ENCODE results near the gene DNAH11. TPM values are rescaled to one million over a fixed set of nuclear protein-coding genes. Genes with fewer than 3 reads are reported as not detected.
"Not testable (repeated sequence)": the region's sequence is repeated elsewhere in the genome, so short reads cannot be mapped to it uniquely, and the experiment has no call there.

Gene DNAH11
- total RNA-seq, 6 donors from 2014 or later: 4.2 to 45.5 (median 12.0) TPM

DNA sequence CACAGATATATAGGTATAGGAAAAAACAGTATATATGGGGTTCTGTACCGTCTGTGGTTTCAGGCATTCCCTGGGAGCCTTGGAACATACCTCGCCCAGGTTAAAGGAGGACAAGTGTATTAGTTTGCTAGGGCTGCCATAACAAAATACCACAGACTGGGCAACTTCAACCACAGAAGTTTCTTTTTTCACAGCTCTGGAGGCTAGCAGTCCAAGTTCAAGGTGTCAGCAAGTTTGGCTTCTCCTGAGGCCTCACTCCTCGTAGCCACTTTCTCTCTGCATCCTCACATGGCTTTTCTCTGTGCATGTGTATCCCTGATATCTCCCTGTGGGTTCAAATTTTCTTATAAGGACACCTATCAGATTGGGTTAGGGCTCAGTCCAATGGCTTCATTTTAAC, 189.1 kb downstream of the DNAH11 start:
- Histone ChIP-seq H3K36me3 (no peaks in the 10 kb centered on the region), H3K4me1 (no peaks in the 10 kb centered on the region), H3K9me3 (no peaks in the 10 kb centered on the region), H3K27me3 (no peaks in the 10 kb centered on the region), H3K27ac (no peak overlapping the region), H3K4me3 (no peak overlapping the region)
- WGBS, 2 donors: 76 to 85% methylated on average over 3 of the region's 3 CpGs
- DNase-seq (no peak), ATAC-seq (ENCODE audit: low FRiP score in 2 of 2) (no peak)
- TF ChIP-seq, protein P1, sequence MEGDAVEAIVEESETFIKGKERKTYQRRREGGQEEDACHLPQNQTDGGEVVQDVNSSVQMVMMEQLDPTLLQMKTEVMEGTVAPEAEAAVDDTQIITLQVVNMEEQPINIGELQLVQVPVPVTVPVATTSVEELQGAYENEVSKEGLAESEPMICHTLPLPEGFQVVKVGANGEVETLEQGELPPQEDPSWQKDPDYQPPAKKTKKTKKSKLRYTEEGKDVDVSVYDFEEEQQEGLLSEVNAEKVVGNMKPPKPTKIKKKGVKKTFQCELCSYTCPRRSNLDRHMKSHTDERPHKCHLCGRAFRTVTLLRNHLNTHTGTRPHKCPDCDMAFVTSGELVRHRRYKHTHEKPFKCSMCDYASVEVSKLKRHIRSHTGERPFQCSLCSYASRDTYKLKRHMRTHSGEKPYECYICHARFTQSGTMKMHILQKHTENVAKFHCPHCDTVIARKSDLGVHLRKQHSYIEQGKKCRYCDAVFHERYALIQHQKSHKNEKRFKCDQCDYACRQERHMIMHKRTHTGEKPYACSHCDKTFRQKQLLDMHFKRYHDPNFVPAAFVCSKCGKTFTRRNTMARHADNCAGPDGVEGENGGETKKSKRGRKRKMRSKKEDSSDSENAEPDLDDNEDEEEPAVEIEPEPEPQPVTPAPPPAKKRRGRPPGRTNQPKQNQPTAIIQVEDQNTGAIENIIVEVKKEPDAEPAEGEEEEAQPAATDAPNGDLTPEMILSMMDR (IDR thresholded peaks at IDR 0.05): no peak
- TF ChIP-seq POLR2A (IDR thresholded peaks at IDR 0.05): no peak
- TF ChIP-seq EP300 (IDR thresholded peaks at IDR 0.05): no peak
- TF ChIP-seq POLR2AphosphoS5 (IDR thresholded peaks at IDR 0.05): no peak

DNA sequence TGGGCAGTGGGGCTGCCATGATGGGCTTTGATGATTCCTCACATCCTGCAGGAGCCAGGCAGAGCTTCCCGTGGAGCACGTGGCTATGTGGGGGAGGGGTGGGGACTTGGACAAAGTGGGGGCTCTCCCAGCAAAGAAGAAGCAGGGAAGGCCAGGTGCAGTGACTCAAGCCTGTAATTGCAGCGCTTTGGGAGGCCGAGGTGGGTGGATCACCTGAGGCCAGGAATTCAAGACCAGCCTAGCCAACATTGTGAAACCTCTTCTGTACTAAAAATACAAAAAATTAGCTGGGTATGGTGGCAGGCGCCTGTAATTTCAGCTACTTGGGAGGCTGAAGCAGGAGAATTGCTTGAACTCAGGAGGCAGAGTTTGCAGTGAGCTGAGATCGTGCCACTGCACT, 190.1 kb downstream of the DNAH11 start:
- not testable (repeated sequence) for H3K9me3 ChIP-seq; ATAC-seq (ENCODE audit: low FRiP score in 2 of 2); H3K27me3 ChIP-seq; H3K4me3 ChIP-seq; H3K36me3 ChIP-seq; H3K27ac ChIP-seq; DNase-seq; H3K4me1 ChIP-seq
- 73 to 82% methylated on average over 6 of the region's 6 CpGs for WGBS, 2 donors

DNA sequence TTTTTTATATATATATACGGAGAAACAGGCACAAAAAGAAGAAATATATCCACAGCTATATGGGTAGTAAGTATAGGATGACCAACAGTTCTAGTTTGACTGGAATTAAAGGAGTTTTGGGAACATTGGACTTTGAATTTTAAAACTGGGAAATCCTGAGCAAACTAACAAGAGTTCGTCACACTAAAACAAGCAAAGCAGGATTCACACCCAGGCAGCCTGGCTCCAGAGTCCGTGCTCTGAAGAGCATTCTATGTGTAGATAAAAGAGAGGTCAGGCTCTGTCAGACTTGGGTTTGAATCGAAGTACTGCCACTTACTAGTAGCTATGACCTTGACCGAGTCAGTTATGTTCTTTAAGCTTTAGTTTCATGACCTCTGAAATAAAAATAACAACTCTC, 191.0 kb downstream of the DNAH11 start:
- Histone ChIP-seq H3K27me3 (no peaks in the 10 kb centered on the region), H3K4me1 (no peaks in the 10 kb centered on the region), H3K9me3 (no peaks in the 10 kb centered on the region), H3K27ac (no peak overlapping the region), H3K4me3 (no peak overlapping the region), H3K36me3 (no peaks in the 10 kb centered on the region)
- ATAC-seq (ENCODE audit: low FRiP score in 2 of 2) (no peak), DNase-seq (no peak)
- 75 to 82% methylated on average over 5 of the region's 5 CpGs for WGBS, 2 donors
- TF ChIP-seq POLR2A (IDR thresholded peaks at IDR 0.05) (no peak), POLR2AphosphoS5 (IDR thresholded peaks at IDR 0.05) (no peak), EP300 (IDR thresholded peaks at IDR 0.05) (no peak)
- TF ChIP-seq, protein P1 (IDR thresholded peaks at IDR 0.05): no peak

DNA sequence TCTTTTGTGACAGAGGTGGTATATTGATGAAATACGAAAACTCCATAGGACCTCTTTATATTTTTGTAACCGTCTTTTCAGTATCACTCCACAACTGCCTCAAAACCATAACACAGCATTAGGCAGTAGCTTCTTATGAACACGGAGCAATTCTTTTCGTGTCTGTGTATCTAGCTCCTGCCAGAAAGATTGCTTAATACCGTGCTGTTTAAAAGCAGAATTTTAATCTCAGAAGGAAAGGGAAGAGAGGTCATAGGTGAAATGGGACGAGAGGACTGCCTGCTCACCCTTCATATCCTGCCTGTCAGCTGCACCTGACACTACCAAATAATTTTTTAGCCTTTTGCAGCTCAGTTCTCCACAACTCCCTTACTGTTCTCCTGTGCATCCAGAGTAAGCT, 200.7 kb downstream of the DNAH11 start:
- DNase-seq: no peak
- no peaks in the 10 kb centered on the region for H3K9me3 ChIP-seq
- TF ChIP-seq EP300 (IDR thresholded peaks at IDR 0.05) (no peak), POLR2A (IDR thresholded peaks at IDR 0.05) (no peak)
- TF ChIP-seq, protein P1 (IDR thresholded peaks at IDR 0.05): no peak
- WGBS, 2 donors: 45 to 53% methylated on average over 6 of the region's 6 CpGs
- no peak overlapping the region for H3K4me3 ChIP-seq
- H3K27me3 ChIP-seq: no peaks in the 10 kb centered on the region
- H3K27ac ChIP-seq: no peak overlapping the region
- no peaks in the 10 kb centered on the region for H3K4me1 ChIP-seq
- no peaks in the 10 kb centered on the region for H3K36me3 ChIP-seq
- ATAC-seq (ENCODE audit: low FRiP score in 2 of 2): no peak

DNA sequence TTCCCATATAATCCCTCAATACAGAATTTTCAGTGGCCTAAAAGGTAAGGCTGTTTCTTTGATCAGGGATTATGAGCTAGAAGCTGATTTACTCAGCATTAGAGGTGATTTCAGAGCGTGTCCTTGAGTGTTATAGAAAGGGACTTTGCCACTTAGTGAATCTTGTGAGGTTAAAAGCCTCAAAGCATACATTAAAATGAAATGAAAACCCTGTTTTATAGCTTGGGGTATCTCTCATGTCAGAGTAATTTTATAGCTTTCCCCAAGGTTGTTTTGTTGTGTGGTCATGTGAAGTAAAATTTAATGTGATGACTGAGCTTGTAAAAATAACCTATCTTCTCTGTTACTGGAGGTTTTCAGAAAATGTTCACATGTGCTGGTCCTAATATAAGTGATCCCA, 204.1 kb downstream of the DNAH11 start:
- H3K27ac ChIP-seq: no peak overlapping the region
- H3K36me3 ChIP-seq: no peaks in the 10 kb centered on the region
- TF ChIP-seq, protein P1 (IDR thresholded peaks at IDR 0.05): no peak
- TF ChIP-seq EP300 (IDR thresholded peaks at IDR 0.05) (no peak), POLR2AphosphoS5 (IDR thresholded peaks at IDR 0.05) (no peak), POLR2A (IDR thresholded peaks at IDR 0.05) (no peak)
- WGBS, 2 donors: 59 to 86% methylated on average over 1 of the region's 1 CpG
- no peak overlapping the region for H3K4me3 ChIP-seq
- no peaks in the 10 kb centered on the region for H3K9me3 ChIP-seq
- H3K4me1 ChIP-seq: no peaks in the 10 kb centered on the region
- DNase-seq (no peak), ATAC-seq (ENCODE audit: low FRiP score in 2 of 2) (no peak)
- H3K27me3 ChIP-seq: no peaks in the 10 kb centered on the region

All from upper lobe of left lung (tissue), 6 donors.